ENCODE results near the gene BTAF1.

Gene BTAF1

DNA sequence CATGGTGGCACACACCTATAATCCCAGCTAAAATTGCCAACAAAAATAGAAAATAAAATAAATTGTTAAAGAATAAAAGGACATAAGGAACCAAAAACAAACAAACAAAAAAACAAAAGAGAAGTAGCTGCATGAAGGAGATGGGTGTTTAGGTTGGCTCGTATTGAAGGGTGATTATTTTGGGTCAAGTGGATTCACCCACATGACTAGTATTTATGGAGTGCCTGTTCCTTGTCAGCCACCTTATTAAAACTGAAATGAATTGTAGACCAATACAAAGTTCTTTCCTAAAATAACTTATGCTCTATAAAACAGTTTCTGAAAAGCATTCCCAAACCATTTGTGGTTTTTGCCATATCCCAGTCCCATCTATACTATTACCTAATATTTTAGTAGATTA, 138.7 kb downstream of the BTAF1 start:
- DNase-seq, result no peak

DNA sequence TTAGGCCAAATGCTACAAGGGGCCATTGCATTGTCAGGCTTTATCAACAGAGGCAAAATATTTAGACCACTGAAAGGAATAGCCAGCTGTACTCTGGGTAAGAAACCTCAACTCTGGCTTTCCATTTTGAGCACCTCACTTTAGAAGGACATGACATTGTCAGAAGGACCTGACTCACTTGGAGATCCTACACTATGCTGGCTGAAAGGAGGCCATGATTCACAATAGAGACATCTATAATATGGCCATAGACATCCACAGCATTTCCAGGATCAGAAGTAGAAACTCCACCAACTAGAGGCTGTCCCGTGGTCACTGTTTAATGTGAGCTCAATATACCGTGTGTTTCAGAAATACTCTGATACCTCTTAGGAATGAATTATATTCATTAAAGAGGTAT, 140.9 kb downstream of the BTAF1 start:
- no peak for DNase-seq

DNA sequence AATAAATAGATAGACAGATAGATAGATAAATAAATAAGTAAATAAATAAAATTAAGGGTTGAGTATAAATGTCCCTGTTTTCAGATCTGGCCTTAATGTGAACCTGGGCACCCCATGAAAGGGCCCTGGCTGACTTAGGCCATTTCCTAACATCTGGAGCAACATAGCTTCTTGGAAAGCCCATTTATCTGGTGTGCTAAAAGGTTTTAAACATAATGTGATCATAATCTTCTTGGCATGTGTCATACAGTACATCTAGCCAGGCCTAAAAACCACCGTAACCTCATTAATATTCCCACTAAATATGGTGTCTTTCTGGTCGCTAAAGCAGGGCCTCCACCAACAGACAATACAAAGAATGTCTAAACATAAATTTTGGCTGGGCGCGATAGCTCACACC, 142.8 kb downstream of the BTAF1 start:
- DNase-seq, result no peak

DNA sequence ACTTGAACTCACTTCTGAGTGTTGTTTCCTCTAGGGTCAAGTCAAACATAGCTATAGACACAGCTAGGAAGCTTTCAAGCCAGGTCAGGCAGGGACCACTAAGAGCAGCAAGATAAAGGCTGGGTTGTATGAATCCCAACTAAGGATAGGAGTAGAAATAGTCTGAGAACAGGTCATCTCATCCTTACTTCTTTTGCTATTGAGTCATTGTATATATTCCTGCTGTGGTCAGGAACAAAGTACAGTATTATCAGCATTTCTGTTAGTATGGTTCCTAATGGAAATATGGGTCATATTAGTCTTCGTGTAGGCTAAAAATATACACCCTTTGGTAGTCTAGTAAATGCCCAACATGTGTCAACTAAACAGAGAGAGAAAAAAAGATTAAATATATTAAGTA, 145.3 kb downstream of the BTAF1 start:
- DNase-seq, result no peak

DNA sequence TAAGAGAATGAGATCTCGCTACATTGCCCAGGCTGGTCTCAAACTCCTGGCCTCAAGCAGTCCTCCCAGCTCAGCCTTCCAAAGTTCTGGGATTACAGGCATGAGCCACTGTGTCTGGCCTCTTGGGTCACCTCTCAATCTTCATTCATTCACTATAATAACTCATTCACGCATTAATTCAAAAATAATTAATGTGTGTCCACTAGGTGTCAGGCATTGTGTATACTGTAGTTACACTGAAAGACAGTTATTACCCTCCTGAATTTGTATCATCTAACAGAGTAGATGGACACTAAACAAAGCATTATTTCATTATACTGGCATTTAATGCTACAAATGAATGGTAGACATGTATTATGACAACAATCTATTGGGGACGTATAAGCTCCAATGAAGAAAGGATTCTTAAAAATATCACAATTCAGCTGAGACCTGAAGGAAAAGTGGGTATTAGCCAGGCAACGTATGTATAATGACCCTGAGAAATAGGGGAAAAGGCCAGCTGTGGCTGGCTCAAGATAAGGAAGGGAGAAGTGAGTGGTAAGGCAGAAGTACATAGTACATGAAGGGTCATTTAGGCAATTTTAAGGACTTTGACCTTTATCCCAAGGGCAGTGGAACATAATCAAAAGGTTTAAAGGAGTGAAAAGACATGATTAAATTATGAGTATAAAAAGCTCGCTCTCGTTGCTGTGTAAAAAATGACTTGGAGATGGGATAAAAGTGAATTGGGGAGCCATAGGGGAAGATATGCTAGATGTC, 150.7 kb downstream of the BTAF1 start:
- no peak for DNase-seq

DNA sequence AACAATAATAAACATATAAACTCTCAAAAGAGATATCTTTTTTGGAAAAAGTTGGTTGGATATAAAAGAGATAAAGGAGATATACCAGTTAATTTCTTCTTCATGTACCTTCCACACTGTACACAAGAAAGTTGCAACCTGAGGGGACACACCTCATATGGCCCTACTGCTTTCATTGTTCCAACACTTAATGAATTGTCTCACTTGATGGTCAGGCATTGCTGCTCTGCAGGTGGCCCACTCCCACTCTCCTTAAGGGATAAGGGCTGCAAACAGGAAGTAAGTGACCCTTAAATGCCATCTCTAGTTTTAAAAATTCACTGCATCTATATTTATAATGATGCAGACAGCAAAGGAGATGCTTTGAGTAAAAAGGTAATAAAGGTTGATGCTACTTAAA, 152.3 kb downstream of the BTAF1 start:
- DNase-seq, result no peak

DNA sequence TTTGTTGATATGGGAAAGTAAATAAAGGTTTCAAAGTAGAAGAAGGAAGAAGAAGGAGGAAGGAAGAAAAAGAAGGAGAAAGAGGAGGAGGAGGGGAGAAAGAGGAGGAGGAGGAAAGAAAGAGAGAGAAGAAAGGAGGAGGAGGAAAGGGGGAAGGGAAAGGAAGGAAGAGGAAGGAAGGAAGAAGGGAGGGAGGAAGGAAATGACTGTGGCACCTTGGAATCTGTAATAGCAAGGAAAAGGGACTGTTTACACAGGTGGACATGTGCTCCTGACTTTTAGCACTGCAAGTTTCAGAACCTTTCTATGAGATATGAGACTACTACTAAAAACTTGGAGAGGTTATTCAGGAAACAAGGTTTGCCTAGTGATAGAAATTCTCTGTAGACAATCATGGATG, 153.2 kb downstream of the BTAF1 start:
- DNase-seq, result no peak

DNA sequence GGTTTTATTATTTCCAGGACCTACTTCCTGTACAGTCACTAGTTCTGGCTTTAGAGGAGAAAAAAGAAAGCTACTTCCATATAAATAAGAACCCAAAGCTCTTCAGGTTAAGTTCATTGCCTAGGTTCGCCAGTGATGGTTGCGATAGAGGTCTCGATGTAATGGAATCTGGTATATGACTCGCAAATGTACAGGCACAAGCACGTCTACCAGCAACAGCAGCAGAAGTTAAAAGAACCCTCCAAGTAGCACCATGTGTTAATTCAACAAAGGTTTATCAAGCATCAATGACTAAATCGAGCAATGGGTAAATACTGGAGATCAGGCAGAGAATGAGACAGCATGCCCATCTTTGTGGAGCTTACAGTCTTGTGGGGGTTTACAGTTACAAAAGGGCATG, 155.4 kb downstream of the BTAF1 start:
- DNase-seq, result no peak
